Dendritic cell treated with granulocyte-macrophage colony-stimulating factor and Interleukin-4, amounts not matched to agents 40 ng/mL and 50 ng/mL, for 4 days (primary cell): ENCODE results near the gene CCDC136.

Experiments used
- H3K27ac Mint-ChIP-seq: one replicate; pipeline ENCODE4 v1.8.0; 2022; ENCODE audit warnings: mild to moderate bottlenecking, mixed read lengths
- H3K27me3 Mint-ChIP-seq: one replicate; pipeline ENCODE4 v1.8.0; 2022; ENCODE audit warnings: mild to moderate bottlenecking, mixed read lengths
- H3K36me3 Mint-ChIP-seq: one replicate; pipeline ENCODE4 v1.8.0; 2022; ENCODE audit warnings: low read depth, mixed read lengths
- H3K4me1 Mint-ChIP-seq: one replicate; pipeline ENCODE4 v1.8.0; 2022; ENCODE audit warnings: low read depth, mixed read lengths
- H3K4me3 Mint-ChIP-seq: one replicate; pipeline ENCODE4 v1.8.0; 2022; ENCODE audit warnings: mild to moderate bottlenecking, moderate library complexity, mixed read lengths
- H3K9me3 Mint-ChIP-seq: one replicate; pipeline ENCODE4 v1.8.0; 2022; ENCODE audit warnings: mixed read lengths
- intact Hi-C: fragments of 100-400 bp; cut with micrococcal nuclease; formaldehyde crosslinking; loops from one replicate; pipeline ENCODE4 v1.15.0; 2022

Gene CCDC136

GRCh38 chr7:128827248-128827958, 35.6 kb downstream of the CCDC136 start:
- H3K36me3 Mint-ChIP-seq = no peaks in the 10 kb centered on the region
- intact Hi-C loops = no loop called here
- peaks cover 67% of the 10 kb centered on the region for H3K27me3 Mint-ChIP-seq
- H3K4me3 Mint-ChIP-seq = no peak overlapping the region
- no peak overlapping the region for H3K27ac Mint-ChIP-seq
- H3K9me3 Mint-ChIP-seq = no peaks in the 10 kb centered on the region
- H3K4me1 Mint-ChIP-seq = peaks cover 29% of the 10 kb centered on the region

GRCh38 chr7:128827971-128828711, 36.4 kb downstream of the CCDC136 start:
- Mint-ChIP-seq H3K9me3 (no peaks in the 10 kb centered on the region), H3K4me3 (no peak overlapping the region), H3K4me1 (peaks cover 36% of the 10 kb centered on the region), H3K27ac (no peak overlapping the region), H3K36me3 (no peaks in the 10 kb centered on the region), H3K27me3 (peaks cover 72% of the 10 kb centered on the region)
- intact Hi-C loops = no loop called here

GRCh38 chr7:128829391-128830166, 37.8 kb downstream of the CCDC136 start:
- Mint-ChIP-seq H3K4me1 (peaks cover 42% of the 10 kb centered on the region), H3K27me3 (peaks cover 80% of the 10 kb centered on the region), H3K4me3 (no peak overlapping the region), H3K27ac (no peak overlapping the region), H3K36me3 (no peaks in the 10 kb centered on the region), H3K9me3 (no peaks in the 10 kb centered on the region)
- intact Hi-C loops = no loop called here

GRCh38 chr7:128830231-128831177, 38.7 kb downstream of the CCDC136 start, which contains the start of gene FLNC:
Gene FLNC (plus strand): TSS chr7:128830406. CDS start chr7:128830638, 232 bp downstream.
- intact Hi-C loops = no loop called here
- no peak within 1 kb of the TSS for H3K27ac Mint-ChIP-seq
- peak within 1 kb of the TSS; percentile 64 for H3K4me3 Mint-ChIP-seq
- H3K9me3 Mint-ChIP-seq = no peaks in the 10 kb centered on the region
- H3K4me1 Mint-ChIP-seq = peaks cover 42% of the 10 kb centered on the region
- H3K36me3 Mint-ChIP-seq = no peaks in the 10 kb centered on the region
- H3K27me3 Mint-ChIP-seq = peaks cover 89% of the 10 kb centered on the region

GRCh38 chr7:128831178-128831993, 39.6 kb downstream of the CCDC136 start:
- Mint-ChIP-seq H3K27me3 (peaks cover 85% of the 10 kb centered on the region), H3K9me3 (no peaks in the 10 kb centered on the region), H3K27ac (no peak overlapping the region), H3K4me3 (no peak overlapping the region), H3K36me3 (no peaks in the 10 kb centered on the region), H3K4me1 (peaks cover 42% of the 10 kb centered on the region)
- intact Hi-C loops = no loop called here

- Mint-ChIP-seq H3K36me3 (no peaks in the 10 kb centered on the region), H3K4me3 (no peak overlapping the region)
- intact Hi-C loops = no loop called here
Observed at GRCh38 chr7:128831994-128832879, 40.5 kb downstream of the CCDC136 start.

GRCh38 chr7:128832880-128833147, 41.0 kb downstream of the CCDC136 start:
- no peak overlapping the region for H3K27ac Mint-ChIP-seq
- H3K9me3 Mint-ChIP-seq = no peaks in the 10 kb centered on the region
- H3K27me3 Mint-ChIP-seq = peaks cover 72% of the 10 kb centered on the region
- no peaks in the 10 kb centered on the region for H3K36me3 Mint-ChIP-seq
- intact Hi-C loops = no loop called here
- H3K4me3 Mint-ChIP-seq = no peak overlapping the region
- peaks cover 42% of the 10 kb centered on the region for H3K4me1 Mint-ChIP-seq

More at GRCh38 chr7:128831994-128832879, 40.5 kb downstream of the CCDC136 start:
- H3K4me1 Mint-ChIP-seq = peaks cover 42% of the 10 kb centered on the region
- H3K27me3 Mint-ChIP-seq = peaks cover 77% of the 10 kb centered on the region
- H3K9me3 Mint-ChIP-seq = no peaks in the 10 kb centered on the region
- no peak overlapping the region for H3K27ac Mint-ChIP-seq

- no peak overlapping the region for H3K4me3 Mint-ChIP-seq
Observed at GRCh38 chr7:128833148-128833945, 41.6 kb downstream of the CCDC136 start.

GRCh38 chr7:128833946-128834325, 42.2 kb downstream of the CCDC136 start:
- intact Hi-C loops = no loop called here
- H3K36me3 Mint-ChIP-seq = no peaks in the 10 kb centered on the region
- H3K9me3 Mint-ChIP-seq = no peaks in the 10 kb centered on the region
- H3K4me1 Mint-ChIP-seq = peaks cover 42% of the 10 kb centered on the region
- H3K27me3 Mint-ChIP-seq = peaks cover 62% of the 10 kb centered on the region
- H3K27ac Mint-ChIP-seq = no peak overlapping the region
- H3K4me3 Mint-ChIP-seq = no peak overlapping the region

More at GRCh38 chr7:128833148-128833945, 41.6 kb downstream of the CCDC136 start:
- no peaks in the 10 kb centered on the region for H3K36me3 Mint-ChIP-seq
- H3K27ac Mint-ChIP-seq = no peak overlapping the region
- H3K27me3 Mint-ChIP-seq = peaks cover 67% of the 10 kb centered on the region
- intact Hi-C loops = no loop called here
- H3K4me1 Mint-ChIP-seq = peaks cover 42% of the 10 kb centered on the region
- H3K9me3 Mint-ChIP-seq = no peaks in the 10 kb centered on the region

GRCh38 chr7:128835231-128835751, 43.5 kb downstream of the CCDC136 start:
- Mint-ChIP-seq H3K4me3 (no peak overlapping the region), H3K9me3 (no peaks in the 10 kb centered on the region), H3K4me1 (peaks cover 34% of the 10 kb centered on the region), H3K36me3 (no peaks in the 10 kb centered on the region), H3K27ac (no peak overlapping the region), H3K27me3 (peaks cover 51% of the 10 kb centered on the region)
- intact Hi-C loops = no loop called here

GRCh38 chr7:128835790-128836641, 44.2 kb downstream of the CCDC136 start:
- H3K27ac Mint-ChIP-seq = no peak overlapping the region

More at GRCh38 chr7:128835790-128836641, 44.2 kb downstream of the CCDC136 start:
- no peaks in the 10 kb centered on the region for H3K9me3 Mint-ChIP-seq
- H3K4me3 Mint-ChIP-seq = no peak overlapping the region
- no peaks in the 10 kb centered on the region for H3K36me3 Mint-ChIP-seq
- peaks cover 27% of the 10 kb centered on the region for H3K4me1 Mint-ChIP-seq
- intact Hi-C loops = no loop called here
- peaks cover 44% of the 10 kb centered on the region for H3K27me3 Mint-ChIP-seq
